Upper lobe of right lung (tissue), 1 donor: ENCODE measurements around the gene CNTN1. TPM values are rescaled to one million over a fixed set of nuclear protein-coding genes. Genes with fewer than 3 reads are reported as not detected.

Experiments used
- ATAC-seq: fragments of 200-7000 bp; cut with Tn5 transposase; one replicate; pipeline ENCODE4 v1.9.1; 2020; ENCODE audit warnings: mild to moderate bottlenecking, moderate library complexity
- DNase-seq: peaks from one replicate; pipeline ENCODE4 v3.0.0-alpha.2; 2020
- H3K27ac ChIP-seq: fragments of 200-600 bp; one replicate; pipeline ENCODE4 v1.8.0; 2022
- H3K27me3 ChIP-seq: fragments of 200-600 bp; one replicate; pipeline ENCODE4 v1.8.0; 2022; ENCODE audit warnings: mild to moderate bottlenecking
- H3K36me3 ChIP-seq: fragments of 200-600 bp; one replicate; pipeline ENCODE4 v1.8.0; 2022
- H3K4me1 ChIP-seq: fragments of 200-600 bp; one replicate; pipeline ENCODE4 v1.8.0; 2022
- H3K4me3 ChIP-seq: fragments of 200-600 bp; one replicate; pipeline ENCODE4 v1.8.0; 2022; ENCODE audit warnings: mild to moderate bottlenecking
- H3K9me3 ChIP-seq: fragments of 200-600 bp; one replicate; pipeline ENCODE4 v1.8.0; 2022
- CTCF ChIP-seq: fragments of 200-600 bp; IDR thresholded peaks from one replicate; pipeline ENCODE4 v1.8.0; 2022; ENCODE audit warnings: antibody characterized with exemption
- intact Hi-C: fragments of 100-400 bp; cut with DNase I; formaldehyde crosslinking; loops from one replicate; pipeline ENCODE4 v1.11.0; 2022
- total RNA-seq: library from RNA; stranded (reverse); fragmentation: NEBNext Ultra II Directional; extraction: Animal tissue kit (Norgen Biotek cat#: 25700); gene quantifications from one replicate; pipeline ENCODE4 v1.2.1, GENCODE V29; 2021
- donor health status: DM: no; HTN: yes; CAD: no; lungs with severe emphysema.

The CNTN1 gene
- total RNA-seq, 1 donor from 2014 or later: 15.1 TPM

- H3K36me3 ChIP-seq: no peaks in the 10 kb centered on the region
- DNase-seq (no peak), ATAC-seq (peak; percentile 61)
- no peak overlapping the region for H3K4me3 ChIP-seq
- no peaks in the 10 kb centered on the region for H3K27me3 ChIP-seq
- no peak overlapping the region for H3K27ac ChIP-seq
- no peak for TF ChIP-seq CTCF
- intact Hi-C loops: no loop called here
- no peaks in the 10 kb centered on the region for H3K4me1 ChIP-seq
- no peaks in the 10 kb centered on the region for H3K9me3 ChIP-seq
Measured at GRCh38 chr12:40969796-40970195, 277.6 kb downstream of the CNTN1 start.

GRCh38 chr12:40970320-40970907 lies 278.2 kb downstream of the CNTN1 start:
- TF ChIP-seq CTCF: no peak
- H3K9me3 ChIP-seq: no peaks in the 10 kb centered on the region
- no peak for ATAC-seq
- no peak overlapping the region for H3K4me3 ChIP-seq
- no peaks in the 10 kb centered on the region for H3K36me3 ChIP-seq
- no peaks in the 10 kb centered on the region for H3K27me3 ChIP-seq
- H3K4me1 ChIP-seq: no peaks in the 10 kb centered on the region
- intact Hi-C loops: no loop called here
- H3K27ac ChIP-seq: no peak overlapping the region
- no peak for DNase-seq

GRCh38 chr12:40971911-40972310 lies 279.7 kb downstream of the CNTN1 start:
- no peak for DNase-seq
- H3K36me3 ChIP-seq: no peaks in the 10 kb centered on the region
- H3K27me3 ChIP-seq: no peaks in the 10 kb centered on the region
- intact Hi-C loops: no loop called here
- H3K27ac ChIP-seq: no peak overlapping the region
- no peak overlapping the region for H3K4me3 ChIP-seq
- no peaks in the 10 kb centered on the region for H3K4me1 ChIP-seq
- no peak for ATAC-seq
- no peak for TF ChIP-seq CTCF
- no peaks in the 10 kb centered on the region for H3K9me3 ChIP-seq

- no peaks in the 10 kb centered on the region for H3K9me3 ChIP-seq
Measured at GRCh38 chr12:40976546-40976945, 284.3 kb downstream of the CNTN1 start.

GRCh38 chr12:40980427-40980961 lies 288.3 kb downstream of the CNTN1 start:
- H3K4me3 ChIP-seq: no peak overlapping the region
- TF ChIP-seq CTCF: no peak
- H3K27ac ChIP-seq: no peak overlapping the region
- H3K9me3 ChIP-seq: no peaks in the 10 kb centered on the region
- no peaks in the 10 kb centered on the region for H3K27me3 ChIP-seq
- H3K36me3 ChIP-seq: no peaks in the 10 kb centered on the region
- H3K4me1 ChIP-seq: no peaks in the 10 kb centered on the region
- ATAC-seq (no peak), DNase-seq (no peak)
- intact Hi-C loops: no loop called here

More at GRCh38 chr12:40976546-40976945, 284.3 kb downstream of the CNTN1 start:
- ATAC-seq: no peak
- H3K4me3 ChIP-seq: no peak overlapping the region
- no peaks in the 10 kb centered on the region for H3K4me1 ChIP-seq
- TF ChIP-seq CTCF: no peak
- no peak overlapping the region for H3K27ac ChIP-seq
- H3K27me3 ChIP-seq: no peaks in the 10 kb centered on the region
- intact Hi-C loops: no loop called here
- no peaks in the 10 kb centered on the region for H3K36me3 ChIP-seq
- DNase-seq: no peak

- no peak for DNase-seq
- Histone ChIP-seq H3K36me3 (no peaks in the 10 kb centered on the region), H3K27me3 (no peaks in the 10 kb centered on the region), H3K9me3 (no peaks in the 10 kb centered on the region), H3K27ac (no peak overlapping the region), H3K4me3 (no peak overlapping the region), H3K4me1 (no peaks in the 10 kb centered on the region)
- TF ChIP-seq CTCF: no peak
- ATAC-seq: no peak
- intact Hi-C loops: no loop called here
Measured at GRCh38 chr12:40986001-40986400, 293.8 kb downstream of the CNTN1 start.
